Activated CD8-positive, alpha-beta memory T cell treated with anti-CD3 and anti-CD28 coated beads, Interleukin-2, amount 50 U/mL, for 1 hour (primary cell): ENCODE measurements around the gene EID1.
"Not testable (repeated sequence)": the region's sequence is repeated elsewhere in the genome, so short reads cannot be mapped to it uniquely, and the experiment has no call there.

Source experiments
- DNase-seq: peaks from one replicate; pipeline ENCODE4 v3.0.0-alpha.2; 2020; ENCODE audit errors: extremely low read depth

EID1 gene, protein sequence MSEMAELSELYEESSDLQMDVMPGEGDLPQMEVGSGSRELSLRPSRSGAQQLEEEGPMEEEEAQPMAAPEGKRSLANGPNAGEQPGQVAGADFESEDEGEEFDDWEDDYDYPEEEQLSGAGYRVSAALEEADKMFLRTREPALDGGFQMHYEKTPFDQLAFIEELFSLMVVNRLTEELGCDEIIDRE

DNA sequence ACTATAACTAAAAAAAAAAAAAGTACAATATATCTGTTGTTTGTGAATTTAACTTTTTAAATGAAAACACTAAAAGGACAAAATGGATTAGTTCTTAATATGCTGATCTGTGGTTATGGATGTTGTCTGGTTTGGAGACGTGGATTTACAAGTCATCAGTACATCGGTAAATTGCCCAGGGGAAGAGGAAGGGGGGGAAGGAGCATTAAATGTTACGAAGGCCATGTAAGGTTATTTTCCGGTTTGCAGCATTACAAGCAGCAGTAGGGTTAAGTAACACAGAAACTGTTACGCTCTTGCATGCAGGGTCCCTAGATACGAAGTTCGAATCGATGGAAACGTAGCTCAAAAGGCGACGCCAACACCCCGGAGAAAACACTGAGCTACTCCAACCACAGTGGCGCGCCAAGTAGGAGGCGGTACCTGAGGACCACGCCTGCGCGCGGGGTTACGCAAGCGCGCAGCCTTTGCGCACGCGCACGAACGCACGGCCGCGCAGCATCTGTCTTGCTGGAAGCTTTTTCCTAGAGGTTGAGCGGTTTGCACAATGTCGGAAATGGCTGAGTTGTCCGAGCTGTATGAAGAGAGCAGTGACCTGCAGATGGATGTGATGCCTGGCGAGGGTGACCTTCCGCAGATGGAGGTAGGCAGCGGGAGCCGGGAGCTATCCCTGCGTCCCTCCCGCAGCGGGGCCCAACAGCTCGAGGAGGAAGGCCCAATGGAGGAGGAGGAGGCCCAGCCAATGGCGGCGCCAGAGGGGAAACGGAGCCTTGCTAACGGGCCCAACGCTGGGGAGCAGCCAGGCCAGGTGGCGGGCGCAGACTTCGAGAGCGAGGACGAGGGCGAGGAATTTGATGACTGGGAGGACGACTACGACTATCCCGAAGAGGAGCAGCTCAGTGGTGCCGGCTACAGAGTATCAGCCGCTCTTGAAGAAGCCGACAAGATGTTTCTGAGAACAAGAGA is at the start of gene EID1:
EID1 (plus strand) TSS at position 505 of the 966 bp plus-strand sequence; CDS start at position 548, 43 bp downstream.
- DNase-seq = peak; percentile 70

DNA sequence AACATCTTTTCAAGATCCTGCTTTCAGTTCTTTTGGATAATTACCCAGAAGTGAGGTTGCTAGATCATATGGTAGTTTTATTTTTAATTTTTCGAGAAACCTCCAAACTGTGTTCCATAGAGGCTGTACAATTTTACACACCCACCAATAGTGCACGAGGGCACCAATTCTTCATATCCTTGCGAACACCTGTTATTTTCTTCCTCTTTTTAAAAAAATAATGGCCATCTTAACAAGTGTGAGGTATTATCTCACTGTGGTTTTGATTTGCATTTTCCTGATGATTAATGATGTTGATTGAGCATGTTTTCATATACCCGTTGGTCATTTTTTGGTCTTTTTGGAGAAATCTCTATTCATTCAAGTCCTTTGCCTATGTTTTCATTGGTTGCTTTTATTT is 49.5 kb upstream of the EID1 start:
- no peak for DNase-seq

DNA sequence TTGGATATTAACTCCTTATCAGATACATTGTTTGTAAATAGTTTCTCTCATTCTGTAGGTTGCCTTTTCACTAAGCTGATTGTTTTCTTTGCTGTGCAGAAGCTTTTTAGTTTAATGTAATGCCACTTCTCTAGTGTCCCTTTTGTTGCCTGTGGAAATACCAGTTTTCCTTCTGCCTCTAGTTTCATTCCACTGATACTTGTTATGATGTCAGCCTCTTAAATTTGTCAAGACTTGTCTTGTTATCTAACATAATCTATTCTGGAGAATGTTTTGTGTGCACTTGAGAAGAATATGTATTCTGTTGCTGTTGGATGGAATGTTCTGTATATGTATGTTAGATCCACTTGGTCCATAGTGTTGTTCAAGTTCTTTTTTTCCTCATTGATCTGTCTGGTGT is 49.0 kb upstream of the EID1 start:
- DNase-seq = no peak

DNA sequence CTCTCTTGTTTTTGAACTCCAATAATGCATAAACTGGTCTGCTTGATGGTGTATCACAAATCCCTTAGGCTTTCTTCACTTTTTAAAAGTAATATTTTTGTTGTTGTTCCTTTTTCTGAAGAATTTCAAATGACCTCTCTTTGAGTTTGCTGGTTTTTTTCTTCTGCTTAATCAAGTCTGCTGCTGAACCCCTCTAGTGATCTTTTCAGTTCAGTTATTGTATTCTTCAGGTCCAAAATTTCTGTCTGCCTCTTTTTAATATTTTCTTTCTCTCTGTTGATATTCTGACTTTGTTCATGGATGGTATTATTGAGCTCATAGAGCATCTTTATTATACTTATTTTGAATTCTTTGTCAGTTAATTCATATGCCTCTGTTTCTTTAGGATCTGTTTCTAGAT is 45.3 kb upstream of the EID1 start:
- no peak for DNase-seq

DNA sequence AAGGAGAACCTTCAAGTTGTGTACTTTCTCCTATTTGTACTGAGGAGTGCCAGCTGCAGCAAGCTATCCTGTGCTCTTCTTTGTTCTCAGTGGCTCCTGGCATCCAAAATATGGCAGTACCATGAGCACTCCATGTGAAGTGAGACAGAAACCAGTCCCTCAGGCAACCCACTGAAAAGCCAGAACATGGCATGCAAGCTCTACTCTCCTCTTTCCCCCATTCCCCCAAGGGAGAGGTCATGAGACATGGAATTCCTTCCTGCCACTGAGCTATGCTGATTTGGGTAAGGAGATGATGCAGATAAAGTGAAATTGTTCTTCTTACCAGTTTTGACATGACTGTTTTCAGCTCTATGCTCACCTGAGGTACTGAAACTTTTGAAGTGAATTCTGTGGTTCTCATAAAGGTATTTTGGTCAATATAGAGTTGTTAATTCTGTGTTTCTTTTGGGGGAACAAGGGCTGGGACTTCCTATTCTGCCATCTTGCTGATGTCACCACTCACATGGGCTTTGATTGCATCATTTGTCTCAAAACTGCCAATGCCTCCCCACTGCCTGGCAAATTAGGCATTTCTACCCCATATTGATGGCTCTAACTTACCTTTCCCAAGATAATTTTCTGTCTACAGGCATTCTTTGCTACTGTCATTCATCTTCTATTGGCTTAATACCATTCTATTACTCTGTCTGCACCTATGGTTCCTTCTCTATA is 44.3 kb upstream of the EID1 start:
- no peak for DNase-seq

DNA sequence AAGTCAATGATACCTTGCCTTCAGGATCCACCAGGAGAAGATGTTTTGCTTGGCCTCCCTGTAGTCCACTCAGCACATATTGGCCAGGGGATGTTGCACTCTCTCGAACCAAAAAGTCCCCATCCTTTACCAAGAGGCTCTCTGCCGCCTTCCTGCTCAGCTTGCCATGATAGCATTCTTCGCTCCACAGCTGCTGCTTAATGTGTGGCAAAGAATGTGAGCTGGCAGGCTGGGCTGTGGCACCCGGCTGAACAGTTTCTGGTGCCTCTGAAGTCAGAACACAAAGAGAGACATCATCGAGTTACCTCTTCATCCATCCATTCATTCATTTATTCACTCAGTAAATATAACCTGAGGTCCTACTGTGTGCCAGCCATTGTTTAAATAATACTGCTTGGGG is 43.2 kb upstream of the EID1 start:
- no peak for DNase-seq

DNA sequence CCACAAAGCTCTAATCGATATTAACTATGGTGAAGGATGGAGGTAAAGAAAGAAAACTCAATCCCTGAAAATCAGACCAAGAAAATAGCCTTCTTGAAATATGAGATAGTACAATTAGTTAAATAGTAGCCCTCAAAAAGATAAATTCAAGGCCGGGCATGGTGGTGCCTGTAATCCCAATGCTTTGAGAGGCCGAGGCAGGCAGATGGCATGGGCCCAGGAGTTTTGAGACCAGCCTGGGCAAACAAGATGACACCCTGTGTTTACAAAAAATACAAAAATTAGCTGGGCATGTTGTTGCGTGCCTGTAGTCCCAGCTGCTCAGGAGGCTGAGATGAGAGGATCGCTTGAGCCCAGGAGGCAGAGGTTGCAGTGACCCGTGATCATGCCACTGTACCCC is 35.4 kb upstream of the EID1 start:
- no peak for DNase-seq

DNA sequence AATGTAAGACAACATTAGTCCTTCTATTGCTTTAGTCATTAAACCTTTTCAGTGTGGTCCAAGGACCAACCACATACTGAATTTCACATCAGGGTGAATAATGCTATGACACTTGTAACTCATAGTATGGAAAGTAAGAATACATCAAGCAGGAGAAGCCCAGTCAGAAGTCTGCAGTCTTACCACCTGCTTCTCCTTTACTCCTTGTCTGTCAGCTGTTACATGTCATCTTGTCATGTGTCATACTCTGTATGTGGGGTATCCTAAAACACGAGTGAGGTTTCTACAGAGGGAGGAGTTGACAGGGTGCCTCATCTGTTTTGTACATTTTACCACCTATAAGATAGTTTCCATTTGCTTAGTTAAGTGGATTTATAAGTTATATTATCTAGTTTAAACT is 32.8 kb upstream of the EID1 start:
- no peak for DNase-seq

DNA sequence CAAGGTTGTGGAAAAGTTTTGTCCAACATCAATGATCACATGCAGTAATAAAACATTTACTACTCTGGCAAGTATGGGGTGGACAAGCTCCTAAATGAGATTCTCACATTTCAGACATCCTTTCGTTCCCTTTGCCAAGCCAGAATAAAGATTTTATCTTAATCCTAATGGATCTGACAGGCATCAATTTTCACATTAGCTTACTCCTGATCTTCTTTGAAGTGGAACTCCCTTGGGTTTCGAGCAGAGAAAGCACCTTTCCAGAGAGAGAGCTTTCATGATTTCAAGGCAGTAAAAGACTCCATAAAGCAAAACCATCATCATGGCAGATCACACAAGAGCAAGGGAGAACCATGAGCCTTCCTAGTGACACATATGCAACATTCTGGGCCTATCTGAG is 27.3 kb upstream of the EID1 start:
- no peak for DNase-seq

DNA sequence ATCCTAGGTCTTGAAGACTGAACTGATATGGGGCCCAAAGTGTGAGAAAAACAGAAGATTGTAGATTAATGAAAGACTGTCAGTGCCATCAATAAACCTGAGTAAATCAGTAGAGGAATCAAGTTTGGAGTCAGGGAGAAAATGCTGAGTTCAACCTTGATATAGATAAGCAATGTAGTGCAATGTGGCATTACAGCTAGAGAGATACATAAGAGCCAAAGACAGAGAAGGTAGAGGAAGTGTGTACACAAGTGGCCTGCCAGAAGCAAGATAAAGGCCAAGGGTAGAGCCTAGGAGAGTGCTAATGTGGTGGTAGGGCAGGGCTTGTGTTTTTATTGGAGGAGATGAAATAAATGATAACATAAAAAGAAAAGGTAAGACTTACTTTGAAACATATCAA is 26.0 kb upstream of the EID1 start:
- no peak for DNase-seq

DNA sequence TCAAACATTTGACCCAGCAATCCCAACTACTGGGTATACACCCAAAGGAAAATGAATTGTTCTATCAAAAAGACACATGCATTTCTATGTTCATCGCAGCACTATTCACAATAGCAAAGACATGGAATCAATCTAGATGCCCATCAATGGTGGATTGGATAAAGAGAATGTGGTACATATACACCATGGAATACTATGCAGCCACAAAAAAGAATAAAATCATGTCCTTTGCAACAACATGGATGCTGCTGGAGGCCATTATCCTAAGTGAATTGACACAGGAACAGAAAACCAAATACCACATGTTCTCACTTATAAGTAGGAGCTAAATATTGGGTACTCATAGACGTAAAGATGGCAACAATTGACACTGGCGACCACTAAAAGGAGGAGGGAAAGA is 23.5 kb upstream of the EID1 start:
- not testable (repeated sequence) for DNase-seq

DNA sequence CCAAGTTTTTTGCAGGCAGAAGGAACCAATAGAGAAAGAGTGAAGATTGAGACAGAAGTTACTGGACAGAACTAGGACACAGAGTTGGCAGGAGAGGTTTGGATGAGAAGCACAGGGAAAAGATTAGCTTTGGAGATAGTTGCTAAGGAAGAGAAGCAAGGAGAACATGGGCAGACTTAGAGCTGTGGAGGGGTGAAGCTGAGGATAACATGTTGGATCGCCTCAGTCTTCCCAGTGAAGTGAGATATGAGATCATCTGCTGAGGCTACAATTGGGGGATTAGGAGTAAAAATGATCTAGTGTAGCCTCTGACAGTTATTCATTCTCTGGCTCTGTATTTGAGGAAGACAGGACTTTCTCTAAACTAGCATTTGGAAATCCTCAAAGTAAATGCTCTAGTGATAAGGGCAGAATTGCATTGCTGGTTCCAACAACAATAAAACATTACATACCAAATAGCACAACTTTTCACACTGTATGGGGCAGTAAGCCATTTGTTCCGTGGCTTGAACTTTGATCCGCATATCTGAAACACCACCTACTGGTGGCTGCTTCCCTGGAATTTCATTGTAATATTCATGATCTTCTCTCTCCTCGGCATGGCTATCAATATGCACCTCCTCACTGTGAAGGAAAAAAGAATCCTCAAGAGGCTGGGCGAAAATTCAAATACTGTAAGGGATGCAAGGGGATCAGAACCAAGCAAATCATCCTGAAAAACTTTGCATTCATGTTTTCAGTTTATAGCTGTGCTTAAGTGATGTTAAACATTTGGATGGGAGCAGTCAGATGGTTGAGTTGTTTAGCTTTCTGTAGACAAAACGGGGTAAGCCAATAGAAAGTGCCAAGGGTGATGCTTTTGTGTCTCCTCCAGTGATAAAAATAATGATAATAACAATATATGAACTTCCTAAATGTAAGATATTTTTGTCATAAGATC is 22.2 kb upstream of the EID1 start:
- no peak for DNase-seq

DNA sequence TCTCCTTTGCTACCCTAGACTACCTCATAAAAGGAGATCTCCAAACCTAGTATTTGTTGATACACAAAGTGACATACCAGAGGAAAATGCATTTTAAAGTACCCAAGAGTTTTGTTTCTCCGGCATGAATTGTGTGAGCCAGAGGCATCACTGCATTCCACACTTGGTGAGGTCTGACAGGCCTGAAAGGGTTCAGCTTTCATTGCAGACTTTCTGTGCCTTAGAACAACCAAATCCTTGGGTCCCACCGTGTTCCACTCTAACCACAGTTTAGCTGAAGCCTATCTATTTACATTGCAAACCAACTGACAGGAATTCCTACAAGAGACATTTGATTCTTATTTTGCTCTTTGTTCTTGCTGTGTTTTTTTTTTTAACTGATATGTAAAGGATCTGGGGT is 21.0 kb upstream of the EID1 start:
- no peak for DNase-seq

DNA sequence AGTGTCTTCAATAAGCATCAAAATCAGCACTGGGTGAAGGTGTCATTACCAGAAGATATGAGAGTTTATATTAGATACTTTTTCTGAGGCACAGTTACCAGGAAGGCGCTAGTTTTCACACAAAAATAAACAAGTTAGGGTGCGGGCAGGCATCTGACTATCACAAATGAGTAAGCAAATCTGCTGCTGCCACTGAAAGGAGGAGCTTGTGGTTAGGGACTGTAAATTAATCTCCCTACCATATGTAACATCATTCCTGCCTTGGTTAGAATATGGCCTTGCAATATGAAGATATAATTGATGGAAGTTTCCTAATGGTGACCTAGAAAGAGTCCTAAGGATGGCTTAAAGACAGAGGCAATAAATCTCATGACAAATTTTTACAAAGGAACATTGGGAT is 19.5 kb upstream of the EID1 start:
- DNase-seq = no peak

DNA sequence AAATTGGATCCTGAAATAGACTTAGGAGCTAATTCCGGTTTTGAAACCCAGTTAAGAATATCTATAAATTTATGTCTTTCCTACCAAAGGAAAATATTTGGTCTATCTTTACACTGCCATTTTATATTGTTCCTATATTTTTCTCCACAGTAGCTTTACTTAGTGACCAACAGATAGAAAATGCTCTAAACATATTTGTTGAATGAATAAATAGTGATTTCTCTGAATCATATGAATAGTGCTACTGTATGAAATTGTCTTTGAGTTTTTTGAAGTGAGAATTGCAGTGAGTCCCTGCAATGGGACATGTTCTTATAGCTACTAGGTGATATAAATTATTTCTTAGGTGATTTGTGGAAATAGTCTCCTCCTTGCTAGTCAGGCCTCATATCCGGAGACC is 18.5 kb upstream of the EID1 start:
- no peak for DNase-seq

DNA sequence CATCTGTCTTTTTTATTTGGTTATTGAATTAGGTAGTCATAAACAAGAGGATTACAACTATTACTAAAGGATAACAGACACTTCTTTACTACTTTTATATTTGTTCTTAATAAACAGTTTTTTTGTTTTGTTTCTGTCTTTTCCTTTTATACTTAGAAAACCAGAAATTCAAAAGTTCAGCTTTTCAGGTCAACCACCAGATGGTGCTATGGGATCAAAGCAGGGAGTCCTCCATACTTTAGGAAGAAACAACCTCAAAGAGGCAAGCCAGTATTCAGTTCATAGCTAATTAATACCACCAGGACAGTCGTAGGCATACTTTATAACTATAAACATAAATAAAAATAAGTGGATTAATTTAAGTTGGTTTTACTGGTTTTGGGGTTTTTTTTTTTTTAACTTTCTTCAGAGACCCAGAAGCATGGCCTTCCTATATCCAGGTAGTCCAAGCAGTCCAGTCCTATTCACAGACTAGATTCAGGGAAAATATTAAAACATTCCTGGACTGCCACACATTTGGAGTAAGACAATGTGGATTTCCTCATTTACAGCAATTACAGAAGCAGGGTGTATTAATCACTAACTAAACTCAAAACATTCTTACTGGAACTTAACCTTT is 16.0 kb upstream of the EID1 start:
- DNase-seq = peak; percentile 30

DNA sequence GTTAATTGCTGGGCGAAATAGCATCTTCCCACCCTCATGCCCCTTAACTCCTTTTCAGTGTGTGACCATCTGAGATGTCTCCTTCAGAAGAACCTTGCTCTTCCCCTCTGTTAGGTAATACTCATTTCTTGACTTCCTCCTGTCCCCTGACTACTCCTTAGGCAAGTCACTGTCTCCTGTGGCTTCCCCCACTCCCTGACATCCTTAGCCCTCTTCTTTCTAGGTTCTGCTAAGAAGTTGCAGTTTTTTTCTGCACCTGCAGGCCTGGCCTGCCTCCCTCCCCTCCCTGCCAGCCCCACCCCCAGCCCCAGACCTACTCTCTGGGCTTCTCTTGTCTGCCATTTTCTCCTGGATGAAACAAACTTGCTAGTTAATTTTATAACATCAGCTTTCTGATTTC is 15.2 kb upstream of the EID1 start:
- no peak for DNase-seq

DNA sequence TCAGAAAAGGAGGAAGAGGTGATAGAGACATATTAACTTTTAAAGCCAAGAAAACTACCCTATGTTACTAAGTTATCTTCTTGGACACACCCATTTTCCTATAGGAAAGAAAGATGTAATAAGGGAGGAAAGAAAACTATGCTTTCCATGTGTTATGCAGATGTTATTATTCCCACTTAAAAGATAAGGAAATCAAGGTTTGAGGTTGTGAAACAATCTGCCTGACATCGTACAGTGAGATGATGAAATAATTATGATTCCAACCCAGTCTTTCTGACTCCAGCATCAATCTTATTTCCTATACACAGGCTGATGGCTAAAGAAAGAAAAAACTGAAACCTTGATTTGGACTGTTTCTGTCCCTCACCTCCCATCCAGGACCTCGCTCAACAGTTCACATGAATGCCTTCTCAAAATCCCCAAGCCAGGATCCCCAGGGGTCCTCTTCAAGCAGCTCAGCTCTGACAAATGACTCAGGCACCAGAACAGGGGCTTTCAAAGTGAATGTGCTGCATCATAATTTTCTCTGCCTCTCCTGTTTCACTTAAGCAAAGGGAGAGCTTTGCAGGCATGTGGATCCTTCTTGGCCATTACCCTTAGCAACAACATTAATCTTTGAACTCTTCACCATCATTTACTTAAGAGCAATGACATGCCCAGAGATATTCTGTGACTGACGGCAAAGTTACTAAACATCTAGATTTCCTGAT is 12.4 kb upstream of the EID1 start:
- DNase-seq = no peak

DNA sequence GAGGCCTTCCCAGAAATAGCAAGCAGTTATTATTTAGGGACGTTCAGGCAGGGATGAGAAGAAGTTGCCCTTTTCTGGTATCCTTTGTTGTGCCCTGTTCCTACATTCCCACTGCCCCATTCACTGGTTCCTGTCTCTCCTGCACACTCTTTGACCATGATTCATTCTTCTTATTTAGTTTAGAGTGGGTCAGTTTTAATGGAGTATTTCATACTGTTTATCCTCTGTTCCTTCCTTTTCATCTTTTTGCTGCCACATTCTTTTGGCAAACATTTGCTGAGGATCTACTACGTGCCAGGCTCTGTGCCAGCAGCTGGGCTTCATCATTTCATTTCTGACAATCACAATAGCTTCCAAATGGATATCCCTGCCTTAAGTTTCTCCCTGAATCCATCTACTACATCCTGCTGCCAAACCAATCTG is 11.8 kb upstream of the EID1 start:
- DNase-seq = no peak

DNA sequence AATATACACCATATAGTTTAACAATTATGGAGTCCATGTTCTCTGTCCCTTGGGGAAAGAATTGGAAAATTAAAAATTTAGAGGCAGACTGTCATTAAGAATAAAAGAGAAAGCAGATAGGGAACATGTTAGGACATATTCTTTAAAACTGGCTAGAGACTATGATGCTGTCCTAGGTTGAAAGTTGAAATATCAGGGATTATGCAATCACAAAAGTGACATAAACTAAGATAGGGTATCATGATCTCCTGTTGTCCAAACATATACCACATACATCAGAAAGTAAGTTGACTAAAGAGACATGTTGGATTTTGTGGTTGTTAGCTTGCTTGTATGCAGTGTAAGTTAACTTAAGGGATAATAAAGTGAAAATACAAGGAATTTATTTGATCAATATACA is 9.9 kb upstream of the EID1 start:
- DNase-seq = no peak
